DMS53 (cell line): Measurements from ENCODE around the gene PKN3.
"Not testable (repeated sequence)": the region's sequence is repeated elsewhere in the genome, so short reads cannot be mapped to it uniquely, and the experiment has no call there.

Experiments used
- DNase-seq: peaks from one replicate; lab custom pipeline; 2025; lab: John Stamatoyannopoulos, UW

PKN3 gene

DNA sequence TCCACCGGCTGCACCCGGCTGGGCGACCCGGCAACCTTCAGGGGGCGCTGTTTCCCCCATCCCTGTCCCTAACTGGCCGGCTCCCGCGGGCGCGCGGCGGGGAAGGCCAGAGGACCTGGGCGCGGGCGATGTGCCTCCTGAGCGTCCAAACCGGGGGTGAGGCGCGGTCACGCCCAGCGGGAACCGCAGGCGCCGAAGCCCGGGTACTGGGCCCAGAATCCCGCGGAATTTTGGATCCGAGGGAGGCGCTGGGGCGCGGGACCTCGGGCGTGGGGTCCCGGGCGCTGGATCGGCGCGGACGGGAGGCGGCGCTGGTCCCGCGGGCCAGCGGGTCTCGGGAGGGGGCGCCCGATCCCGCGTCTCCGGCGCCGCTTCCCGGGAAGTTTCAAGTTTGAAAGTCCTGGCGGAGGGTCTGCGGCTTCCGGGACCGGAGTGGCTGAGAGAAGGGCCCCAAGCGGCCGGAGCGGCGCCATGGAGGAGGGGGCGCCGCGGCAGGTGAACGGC lies at the start of gene PKN3:
Gene PKN3 (plus strand): TSS at position 59 of the 504 bp plus-strand sequence. CDS start 413 bp downstream, at position 472.
- peak; percentile 94 for DNase-seq

DNA sequence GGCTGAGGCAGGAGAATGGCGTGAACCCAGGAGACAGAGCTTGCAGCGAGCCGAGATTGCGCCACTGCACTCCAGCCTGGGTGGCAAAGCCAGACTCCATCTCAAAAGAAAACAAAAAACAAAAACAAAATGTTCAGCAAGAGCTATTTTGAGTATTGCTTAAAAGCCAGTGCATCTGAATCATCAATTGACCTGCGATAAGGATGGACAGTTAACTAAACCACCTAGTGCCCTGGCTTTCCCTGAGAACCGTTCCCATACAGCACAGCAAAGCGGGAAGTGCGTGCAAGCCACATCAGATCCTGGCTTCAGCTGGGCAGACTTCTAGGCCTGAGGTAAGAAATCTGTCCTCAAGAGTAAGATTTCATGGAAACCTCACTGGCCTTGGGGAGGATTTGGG lies 48.4 kb upstream of the PKN3 start:
- no peak for DNase-seq

DNA sequence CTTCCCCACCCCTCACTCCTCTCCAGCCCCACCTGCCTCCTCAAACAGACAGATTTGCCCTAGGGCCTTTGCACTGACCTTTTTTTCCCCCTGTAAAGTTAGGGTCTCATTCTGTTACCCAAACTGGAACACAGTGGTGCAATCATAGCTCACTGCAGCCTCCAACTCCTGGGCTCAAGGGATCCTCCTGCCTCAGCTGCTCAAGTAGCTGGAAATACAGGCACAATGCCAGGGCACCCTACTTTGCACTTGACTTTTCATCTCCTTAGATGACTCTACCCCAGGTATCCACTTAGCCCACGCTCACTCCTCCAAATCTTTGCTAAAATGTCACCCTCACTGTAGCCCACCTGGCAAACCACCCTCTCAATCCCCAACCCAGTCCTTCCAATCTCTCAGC lies 47.8 kb upstream of the PKN3 start:
- DNase-seq, result no peak

DNA sequence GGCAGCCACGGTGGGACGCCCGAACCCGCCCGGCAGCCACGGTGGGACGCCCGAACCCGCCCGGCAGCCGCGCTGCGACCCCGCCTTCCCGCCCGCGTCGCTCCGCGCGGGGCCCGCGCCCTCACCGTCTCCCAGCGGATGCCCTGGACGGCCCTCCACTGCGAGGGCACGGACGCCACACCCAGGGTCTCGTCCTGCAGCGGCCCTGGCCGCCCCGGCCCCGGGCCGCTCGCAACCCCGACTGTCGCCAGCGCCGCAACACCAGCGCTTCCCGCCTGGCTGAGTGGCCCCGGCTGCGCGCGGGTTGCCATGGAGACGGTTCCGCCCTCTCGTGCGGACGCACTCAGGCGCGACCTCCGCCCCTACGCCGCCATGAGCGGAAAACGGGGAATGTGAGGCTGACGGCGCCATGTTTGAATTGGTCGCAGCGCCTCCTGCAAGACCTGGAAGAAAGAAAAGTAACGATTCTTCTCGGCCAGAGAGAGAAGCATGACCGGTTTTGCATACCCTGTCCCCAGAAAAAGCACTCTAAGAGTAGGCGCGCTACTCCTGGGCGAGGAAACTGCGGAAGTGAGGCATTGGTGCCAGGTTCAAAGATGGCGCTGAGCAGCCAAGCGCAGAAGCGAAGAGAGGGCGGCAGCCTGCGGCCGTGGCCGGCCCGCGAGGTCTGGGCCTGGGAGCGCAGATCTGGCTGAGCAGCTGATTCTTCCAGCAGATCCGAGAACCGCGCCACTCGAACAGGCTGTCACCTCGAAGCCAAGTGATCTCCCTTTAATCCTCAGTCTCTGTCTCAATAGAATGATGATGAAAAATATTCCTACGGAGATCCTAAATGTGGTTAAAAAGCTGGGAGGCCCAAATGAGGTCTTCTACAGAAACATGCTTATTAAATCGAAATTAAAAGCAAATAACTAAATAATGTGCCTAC lies 45.6 kb upstream of the PKN3 start, which contains the start of gene DYNC2I2:
Gene DYNC2I2 (minus strand): TSS at position 432 of the 928 bp plus-strand sequence. CDS start 121 bp downstream, at position 311.
- DNase-seq, result peak; percentile 95

DNA sequence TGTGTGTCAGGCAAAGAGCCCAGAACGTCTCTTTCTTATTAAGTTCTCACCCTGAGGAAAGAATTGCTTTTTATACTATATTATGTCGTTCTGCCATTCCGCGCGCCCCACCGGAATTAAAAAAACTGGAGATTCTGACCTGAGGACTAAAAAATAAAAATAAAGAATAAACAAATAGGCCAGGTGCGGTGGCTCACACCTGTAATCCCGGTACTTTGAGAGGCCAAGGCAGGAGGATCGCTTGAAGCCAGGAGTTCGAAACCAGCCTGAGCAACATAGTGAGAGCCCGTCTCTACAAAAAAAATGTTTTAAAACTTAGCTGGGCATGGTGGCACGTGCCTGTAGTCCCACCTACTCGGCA lies 45.0 kb upstream of the PKN3 start:
- no peak for DNase-seq

DNA sequence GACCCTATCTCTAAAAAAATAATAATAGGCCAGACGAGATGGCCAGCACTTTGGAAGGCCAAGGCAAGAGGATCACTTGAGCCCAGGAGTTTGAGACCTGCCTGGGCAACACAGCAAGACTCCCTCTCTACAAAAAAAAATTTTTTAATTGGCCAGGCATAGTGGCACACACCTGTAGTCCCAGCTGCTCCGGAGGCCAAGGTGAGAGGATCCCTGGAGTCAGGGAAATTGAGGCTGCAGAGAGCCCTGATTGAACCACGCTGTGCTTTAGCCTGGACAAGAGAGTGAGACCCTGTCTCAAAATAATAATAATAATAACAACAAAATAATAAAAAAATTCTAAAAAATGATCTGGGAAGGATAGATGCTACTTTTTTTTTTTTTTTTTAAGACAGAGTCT lies 44.5 kb upstream of the PKN3 start:
- no peak for DNase-seq

DNA sequence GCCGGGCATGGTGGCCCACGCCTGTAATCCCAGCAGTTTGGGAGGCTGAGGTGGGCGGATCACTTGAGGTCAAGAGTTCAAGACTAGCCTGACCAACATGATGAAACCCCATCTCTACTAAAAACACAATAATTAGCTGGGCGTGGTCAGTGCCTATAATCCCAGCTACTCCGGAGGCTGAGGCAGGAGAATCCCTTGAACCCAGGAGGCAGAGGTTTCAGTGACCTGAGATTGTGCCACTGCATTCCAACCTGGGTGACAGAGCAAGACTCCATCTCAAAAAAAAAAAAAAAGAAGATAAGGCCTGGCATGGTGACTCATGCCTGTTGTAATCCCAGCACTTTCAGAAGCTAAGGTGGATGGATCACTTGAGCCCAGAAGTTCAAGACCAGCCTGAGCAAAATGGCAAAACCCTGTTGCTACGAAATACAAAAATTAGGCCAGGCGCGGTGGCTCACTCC lies 35.8 kb upstream of the PKN3 start:
- not testable (repeated sequence) for DNase-seq

DNA sequence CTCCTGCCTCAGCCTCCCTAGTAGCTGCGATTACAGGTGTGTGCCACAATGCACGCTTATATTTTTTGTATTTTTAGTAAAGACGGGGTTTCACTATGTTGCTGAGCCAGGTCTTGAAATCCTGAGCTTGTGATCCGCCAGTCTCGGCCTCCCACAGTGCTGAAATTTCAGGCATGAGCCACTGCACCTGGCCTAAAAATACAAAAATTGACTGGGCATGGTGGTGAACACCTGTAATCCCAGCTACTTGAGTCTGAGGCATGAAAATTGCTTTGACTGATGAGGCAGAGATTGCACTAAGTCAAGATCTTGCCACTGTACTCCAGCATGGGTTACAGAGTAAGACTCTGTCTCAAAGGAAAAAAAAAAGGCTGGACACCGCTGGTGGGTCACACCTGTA lies 32.5 kb upstream of the PKN3 start:
- DNase-seq, result no peak

DNA sequence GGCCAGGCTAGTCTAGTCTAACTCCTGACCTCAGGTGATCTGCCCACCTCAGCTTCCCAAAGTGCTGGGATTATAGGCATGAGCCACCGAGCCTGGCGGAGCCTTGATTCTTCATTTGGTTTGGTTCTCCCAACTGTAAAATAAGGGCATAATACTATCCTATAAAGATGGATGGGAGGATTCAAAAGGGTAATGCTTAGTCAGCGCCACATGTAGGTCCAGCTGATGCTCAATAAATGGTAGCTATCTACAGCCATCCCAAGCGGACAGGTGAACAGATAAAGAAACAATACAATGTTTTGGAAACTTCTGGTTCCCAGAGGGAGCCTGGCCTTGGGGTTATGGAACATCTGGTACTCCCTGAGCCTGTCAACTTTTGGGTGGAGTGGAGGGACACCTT lies 26.9 kb upstream of the PKN3 start:
- DNase-seq, result no peak

DNA sequence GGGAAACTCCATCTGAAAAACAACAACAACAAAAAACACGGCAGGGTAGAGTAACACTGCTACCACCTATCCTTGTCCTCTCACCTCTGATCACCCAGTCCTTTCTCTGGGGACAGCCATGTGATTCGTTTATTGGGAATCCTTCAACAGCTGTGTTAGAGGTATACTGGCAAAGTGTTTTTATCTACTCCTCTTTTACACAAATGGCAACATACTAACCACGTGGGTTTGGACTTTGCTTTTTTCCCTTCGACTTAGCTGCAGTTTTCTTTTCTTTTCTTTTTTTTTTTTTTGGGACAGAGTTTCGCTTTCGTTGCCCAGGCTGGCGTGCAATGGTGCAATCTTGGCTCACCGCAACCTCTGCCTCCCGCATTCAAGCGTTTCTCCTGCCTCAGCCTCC lies 24.5 kb upstream of the PKN3 start:
- DNase-seq, result no peak

DNA sequence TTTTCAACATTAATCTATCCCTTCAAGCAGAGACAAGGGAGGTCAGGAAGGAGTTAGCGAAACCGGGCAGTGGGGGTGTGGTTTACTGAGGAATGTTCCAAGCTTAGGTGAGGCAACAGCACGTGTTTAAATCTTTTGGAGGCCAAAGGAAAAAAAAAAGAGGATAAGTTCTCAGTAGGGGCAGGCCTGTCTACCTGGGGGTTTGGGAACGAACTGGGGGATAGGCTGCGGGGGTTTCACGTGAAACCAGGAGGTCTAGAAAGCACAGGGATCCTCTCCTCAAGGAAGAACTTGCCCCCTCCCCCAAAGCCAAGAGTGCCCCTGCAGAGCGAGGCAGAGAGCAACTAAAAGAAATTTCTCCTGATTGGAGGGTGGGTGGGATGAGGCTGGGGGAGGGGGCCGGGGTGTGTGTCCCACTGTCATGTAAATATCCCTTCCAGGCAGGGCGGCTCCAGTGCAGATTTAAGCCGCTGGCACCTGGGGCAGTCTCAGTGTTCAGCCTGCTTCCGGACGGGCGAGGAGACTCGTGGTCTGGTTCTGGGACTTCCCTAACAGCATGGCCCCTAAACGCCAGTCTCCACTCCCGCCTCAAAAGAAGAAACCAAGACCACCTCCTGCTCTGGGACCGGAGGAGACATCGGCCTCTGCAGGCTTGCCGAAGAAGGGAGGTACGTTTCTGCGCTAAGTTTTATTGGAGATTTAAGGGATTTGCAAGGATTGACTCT lies 18.8 kb upstream of the PKN3 start:
- peak; percentile 67 for DNase-seq

DNA sequence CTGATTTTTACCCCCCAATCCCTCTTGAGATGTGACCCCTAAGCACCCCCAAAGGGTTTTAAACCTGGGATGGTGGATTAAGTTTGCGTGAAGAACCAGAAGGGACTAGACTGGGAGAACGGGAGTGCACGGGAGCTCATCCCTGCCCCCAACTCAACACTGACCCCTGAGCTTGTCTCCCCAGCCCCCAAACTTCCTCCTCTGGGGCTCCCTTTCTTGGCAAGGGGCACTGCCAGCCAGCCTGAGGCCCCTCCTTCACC lies 18.3 kb upstream of the PKN3 start:
- DNase-seq, result no peak

DNA sequence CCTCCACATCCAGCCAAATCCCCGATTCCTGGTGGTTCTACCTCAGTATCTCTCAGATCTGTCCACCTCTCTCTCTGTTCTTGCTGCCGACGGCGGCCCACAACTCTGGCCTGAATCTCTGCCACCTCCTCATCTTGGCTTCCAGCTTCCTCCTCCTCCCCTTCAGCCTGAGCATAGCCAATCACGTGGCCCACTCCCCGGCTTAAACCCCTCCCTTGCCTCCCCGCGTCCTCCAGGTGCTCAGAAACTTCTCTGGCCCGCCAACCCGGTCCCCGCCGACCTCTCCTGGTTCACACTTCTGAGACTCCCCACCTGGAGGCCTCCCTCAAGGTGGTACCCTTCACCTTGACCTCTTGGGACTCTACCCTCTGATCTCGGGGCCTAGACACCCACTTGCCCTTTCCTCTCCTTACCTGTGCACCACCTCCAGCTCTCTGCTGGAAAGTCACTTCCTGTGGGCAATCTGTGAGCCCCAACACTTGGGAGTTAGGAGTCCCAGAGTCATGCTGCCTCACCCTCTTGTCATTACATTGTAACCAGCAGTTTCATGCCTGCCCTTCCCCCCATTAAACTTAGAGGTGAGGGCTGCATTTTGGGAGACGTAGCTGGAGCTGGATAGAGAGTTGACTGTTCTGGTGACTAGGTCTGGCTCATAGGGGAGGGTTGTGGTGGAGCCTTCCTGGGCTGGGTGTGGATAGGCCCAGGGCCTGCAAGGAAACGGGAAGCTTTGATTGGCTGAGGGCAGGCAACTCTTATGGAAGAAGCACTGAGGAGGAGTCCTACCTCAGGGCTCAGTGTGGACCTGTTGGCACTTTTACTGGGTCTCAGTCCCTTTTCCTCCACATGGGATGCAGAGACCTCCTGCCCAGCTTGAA lies 17.7 kb upstream of the PKN3 start:
- DNase-seq, result peak; percentile 94

DNA sequence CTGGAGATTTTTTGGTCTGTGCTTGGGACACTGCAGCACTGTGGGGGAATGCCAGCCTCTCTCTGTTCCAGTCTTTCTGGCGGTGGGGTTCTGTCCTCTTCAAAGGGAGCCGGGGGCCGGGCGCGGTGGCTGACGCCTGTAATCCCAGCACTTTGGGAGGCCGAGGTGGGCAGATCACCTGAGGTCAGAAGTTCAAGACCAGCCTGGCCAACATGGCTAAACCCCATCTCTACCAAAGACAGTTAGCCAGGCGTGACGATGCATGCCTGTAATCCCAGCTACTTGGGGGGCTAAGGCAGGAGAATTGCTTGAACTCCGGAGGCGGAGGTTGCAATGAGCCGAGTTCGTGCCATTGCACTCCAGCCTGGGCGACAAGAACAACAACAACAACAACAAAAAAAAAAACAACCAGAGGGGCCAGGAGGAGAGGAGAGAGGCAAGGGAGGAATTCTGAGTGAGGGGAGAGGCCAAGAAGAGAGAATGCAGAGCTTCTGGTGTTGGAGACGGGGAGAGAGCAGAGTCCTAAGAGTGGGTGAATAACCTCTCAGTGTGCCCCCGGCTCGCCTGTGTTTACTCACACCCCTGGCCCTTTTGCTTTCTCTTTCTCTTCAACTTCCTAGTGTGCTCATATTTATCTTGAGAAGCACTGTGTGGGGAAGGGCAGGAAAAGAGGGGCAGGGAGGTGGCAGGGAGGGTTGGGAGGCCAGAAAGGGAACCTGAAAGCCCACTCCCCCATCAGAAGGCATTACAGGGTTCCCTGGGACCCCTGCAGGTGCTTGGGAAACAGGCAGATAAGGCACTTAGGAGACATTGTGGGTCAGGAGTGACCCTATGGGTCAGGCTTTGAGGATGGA lies 16.4 kb upstream of the PKN3 start:
- no peak for DNase-seq

DNA sequence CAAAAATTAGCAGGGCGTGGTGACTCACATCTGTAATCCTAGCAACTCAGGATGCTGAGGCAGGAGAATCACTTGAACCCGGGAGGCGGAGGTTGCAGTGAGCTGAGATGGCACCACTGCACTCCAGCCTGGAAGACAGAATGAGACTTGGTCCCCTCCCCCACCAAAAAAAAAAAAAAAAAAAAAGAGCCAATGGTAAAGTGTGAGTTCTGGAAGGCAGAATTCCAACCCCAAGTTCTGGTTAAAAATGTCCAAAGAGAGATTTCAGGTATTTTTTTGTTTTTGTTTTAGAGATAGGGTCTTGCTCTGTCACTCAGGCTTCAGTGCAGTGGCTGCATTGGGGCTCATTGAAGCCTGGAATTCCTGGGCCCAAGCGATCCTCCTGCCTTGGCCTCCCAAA lies 14.8 kb upstream of the PKN3 start:
- no peak for DNase-seq

DNA sequence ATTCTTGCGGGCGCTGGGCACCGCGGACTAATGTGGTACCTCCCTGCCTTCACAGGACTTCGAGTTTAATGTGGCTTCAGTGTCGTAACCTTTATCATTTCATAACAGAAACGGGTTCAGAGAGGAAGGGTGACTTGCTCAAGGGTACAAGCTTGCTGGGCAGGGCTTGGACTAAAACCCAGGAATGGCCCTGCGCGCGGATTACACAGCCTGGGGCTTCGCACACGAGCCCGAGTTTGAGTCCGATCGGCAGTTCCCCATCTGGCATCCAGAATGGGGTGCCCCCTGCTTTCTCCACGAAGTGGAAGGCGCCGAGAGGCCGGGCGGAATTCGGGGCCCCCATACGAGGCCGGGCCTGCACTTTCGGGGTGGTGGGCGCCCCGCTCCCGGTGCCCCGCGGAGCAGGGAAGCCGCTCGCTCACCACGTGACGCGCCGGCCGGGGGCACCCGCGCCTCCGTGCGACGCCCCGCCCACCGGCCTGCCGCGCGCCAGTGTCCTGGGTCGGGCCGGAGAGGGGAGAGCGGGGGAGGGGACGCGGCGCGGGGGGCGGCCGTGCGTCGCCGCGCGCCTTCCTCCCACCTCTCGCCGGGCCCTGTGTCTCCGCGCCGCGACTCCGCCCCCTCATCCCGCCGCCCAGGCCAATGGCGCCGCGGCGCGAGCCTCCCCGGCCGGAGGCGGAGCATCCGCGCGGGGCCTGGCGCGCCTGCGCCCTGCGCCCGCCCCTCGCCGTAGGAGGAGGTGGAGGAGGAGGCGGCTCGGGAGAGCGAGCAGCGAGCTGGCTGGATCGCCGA lies 13.6 kb upstream of the PKN3 start, which contains the start of gene SET:
Gene SET (plus strand): TSS at position 722 of the 792 bp plus-strand sequence. CDS start 361 bp downstream, outside the sequence.
- DNase-seq, result peak; percentile 98

DNA sequence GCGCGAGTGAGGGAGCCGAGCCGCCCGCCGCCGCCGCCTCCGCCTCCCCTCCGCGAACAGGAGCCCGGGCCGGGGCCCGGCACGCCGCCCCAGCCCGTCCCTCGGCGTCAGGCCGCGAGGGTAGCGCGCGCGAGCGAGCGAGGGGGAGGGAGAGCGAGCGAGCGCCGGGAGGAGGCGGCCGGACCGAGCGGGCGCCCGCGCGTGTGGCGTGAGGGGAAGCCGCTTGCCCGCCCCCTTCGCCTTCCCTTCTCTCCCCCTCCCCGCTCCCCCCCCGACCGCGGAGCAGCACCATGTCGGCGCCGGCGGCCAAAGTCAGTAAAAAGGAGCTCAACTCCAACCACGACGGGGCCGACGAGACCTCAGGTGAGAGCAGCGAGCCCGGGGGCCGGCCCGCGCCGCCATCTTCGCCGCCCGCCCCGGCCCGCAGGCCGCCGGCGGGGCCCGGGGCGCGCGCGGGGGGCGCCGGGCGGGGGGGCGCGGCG lies 13.0 kb upstream of the PKN3 start:
- peak; percentile 91 for DNase-seq

DNA sequence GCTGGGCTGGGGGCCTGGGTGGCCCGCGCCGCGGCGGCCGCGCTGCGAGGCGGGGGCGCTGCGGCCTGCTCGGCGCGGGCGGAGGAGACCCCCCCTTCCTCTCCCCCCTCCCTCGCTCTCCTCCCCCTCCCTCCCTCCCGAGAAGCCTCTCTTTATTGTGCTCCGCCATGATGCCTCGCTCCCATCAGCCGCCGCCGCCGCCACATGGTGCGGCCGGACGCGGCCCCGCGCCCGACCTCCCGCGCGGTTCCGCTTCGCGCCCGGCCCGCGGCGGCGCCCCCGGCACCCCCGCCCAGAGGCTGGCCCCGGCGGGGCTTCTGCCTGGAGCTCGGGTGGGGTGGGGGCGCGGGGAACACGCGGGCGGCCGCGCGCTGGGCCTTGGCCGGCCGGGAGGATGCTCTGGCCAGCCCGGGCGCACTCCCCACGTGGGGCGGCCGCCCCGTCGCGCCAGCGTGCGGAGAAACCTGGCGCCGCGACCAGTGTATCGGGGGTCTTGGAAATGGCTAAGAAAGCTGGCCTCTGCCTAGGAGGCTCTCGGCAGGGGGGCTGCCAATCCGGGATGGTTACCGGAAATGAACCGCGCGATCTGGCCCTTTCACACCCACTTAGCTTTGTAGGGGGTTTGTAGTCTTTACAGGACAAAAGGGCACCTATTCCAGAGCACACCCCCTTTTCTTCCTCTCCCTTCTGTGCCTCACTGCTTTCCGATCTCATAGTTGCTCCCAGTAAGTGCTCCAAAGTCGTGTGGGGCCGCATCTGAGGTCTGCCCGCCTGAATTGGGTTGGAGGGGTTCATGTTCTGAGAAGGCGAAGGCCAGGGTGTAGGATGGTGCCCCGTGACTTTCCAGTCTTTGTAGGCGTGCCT lies 12.3 kb upstream of the PKN3 start:
- DNase-seq, result peak; percentile 76

DNA sequence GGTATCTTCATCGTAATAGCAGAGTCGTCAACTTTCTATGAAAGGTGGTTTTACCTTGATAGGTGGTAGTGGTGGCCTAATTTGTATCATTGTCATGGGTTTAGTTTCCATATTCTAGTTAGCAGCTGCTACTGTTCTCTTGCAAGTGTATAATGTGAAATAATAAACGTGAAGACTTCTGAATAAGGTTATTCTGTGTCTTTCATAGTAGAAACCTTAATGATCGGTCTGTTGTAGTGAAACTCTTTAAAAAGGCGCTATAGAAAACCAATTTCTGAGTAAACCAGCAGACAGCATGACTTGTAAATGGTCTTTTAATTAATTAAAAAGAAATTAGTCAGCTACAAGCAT lies 11.6 kb upstream of the PKN3 start:
- DNase-seq, result no peak
